NK-92 treated with Interleukin-12 subunit alpha and Interleukin-12 subunit beta, amount 100 ng/mL, for 24 hours (cell line): ENCODE results near the gene ARFGAP1.
"Not testable (repeated sequence)": the region's sequence is repeated elsewhere in the genome, so short reads cannot be mapped to it uniquely, and the experiment has no call there.

Experiments used
- DNase-seq: peaks from one replicate; lab custom pipeline; 2025; lab: John Stamatoyannopoulos, UW

ARFGAP1 gene

DNA sequence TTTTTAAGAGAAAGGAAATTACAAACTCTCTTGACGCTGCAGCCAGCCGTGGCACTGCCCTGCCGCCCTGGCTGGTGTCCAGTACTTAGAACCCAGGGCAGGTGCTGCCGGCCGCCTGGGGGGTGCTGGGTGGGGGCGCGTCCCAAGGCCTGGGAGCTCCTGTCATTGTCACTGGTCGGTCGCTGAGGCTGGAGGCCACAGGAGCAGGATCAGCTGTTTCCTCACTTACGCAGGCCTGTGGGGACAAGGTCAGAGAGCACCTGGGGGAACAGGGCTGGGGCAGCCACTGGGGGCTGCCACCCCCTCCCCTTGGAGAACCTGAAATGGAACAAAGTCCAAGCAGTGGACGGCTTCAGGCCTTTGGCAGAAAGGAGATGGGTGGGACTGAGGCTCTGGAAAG lies 31.3 kb upstream of the ARFGAP1 start:
- DNase-seq, result no peak

GRCh38 chr20:63242736-63243135 lies 29.9 kb upstream of the ARFGAP1 start:
- no peak for DNase-seq

DNA sequence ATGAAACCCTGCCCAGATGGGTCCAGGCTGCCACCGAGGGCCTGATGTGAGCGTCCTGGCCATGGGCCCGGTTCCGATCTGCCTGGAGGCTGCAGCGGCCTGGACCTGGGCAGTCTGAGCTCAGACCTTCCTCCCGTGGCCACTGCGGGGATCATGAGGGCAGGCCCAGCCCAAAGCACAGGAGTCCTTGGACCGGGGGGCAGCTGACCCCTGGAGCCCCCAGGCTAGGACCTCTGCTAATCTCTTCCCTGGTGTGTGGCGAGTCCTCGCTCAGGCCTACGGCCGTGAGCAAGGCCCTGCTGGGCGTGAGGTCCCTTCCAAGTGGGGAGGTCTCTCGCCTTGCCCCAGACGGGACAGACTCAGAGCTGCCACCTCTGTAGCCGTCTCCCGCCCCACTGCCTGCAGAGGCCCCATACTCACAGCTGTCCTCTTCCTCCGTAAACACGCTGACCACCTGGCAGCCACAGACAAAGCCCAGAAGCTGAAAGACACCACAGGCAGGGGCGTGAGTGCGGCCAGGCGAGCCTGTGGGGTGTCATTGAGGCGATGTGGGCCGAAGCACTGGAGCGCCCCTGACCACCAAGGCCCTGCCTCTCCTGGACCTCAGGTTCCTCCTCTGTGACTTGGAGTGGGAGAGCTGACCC lies 28.9 kb upstream of the ARFGAP1 start:
- DNase-seq, result no peak

DNA sequence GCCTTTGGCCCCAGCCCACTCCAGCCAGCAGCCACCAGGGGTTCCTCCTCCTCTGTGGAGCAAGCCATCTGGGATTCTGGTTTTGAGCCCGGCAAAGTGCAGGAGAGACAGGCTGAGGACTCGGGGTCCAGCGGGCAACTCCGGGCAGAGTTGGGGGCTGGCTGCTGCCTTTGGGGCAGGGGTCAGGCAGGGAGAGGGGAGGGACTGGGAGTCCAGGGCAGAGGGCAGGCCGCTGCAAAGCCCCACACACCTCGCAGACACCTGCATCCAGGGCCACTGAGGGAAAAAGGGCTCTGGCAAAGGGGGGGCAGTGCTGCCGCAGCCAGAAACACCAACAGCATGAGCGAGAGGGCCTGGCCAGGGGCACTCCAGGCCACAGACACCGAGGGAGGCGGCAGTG lies 28.1 kb upstream of the ARFGAP1 start:
- no peak for DNase-seq

GRCh38 chr20:63246490-63247288 lies 25.9 kb upstream of the ARFGAP1 start:
- no peak for DNase-seq

DNA sequence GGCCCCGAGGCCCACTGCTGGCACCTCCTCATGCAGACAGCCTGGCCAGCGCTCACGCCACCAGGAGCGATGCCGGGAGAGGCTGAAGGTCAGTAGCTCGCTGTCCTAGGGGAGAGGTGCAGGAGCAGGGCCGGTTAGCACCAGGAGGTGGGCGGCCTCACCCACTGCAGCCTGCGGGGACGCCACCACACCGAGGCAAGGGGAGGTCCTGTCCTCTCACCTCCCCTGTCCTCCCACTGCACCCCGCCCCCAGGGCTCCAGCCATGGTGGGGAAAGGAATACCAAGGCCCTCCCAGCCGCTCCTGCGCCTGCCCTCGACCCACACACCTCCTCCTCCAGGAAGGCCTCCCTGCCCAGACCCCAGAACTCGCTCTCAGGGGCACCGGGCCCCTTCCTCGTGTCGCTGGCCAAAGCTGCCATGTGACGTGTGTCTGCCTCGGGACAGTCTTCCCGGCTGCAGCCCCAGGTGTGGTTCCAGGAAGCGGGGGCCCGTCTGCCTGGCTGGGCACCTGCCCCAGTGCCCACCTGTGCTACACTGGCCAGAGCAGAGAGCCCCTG lies 24.9 kb upstream of the ARFGAP1 start:
- DNase-seq, result no peak

DNA sequence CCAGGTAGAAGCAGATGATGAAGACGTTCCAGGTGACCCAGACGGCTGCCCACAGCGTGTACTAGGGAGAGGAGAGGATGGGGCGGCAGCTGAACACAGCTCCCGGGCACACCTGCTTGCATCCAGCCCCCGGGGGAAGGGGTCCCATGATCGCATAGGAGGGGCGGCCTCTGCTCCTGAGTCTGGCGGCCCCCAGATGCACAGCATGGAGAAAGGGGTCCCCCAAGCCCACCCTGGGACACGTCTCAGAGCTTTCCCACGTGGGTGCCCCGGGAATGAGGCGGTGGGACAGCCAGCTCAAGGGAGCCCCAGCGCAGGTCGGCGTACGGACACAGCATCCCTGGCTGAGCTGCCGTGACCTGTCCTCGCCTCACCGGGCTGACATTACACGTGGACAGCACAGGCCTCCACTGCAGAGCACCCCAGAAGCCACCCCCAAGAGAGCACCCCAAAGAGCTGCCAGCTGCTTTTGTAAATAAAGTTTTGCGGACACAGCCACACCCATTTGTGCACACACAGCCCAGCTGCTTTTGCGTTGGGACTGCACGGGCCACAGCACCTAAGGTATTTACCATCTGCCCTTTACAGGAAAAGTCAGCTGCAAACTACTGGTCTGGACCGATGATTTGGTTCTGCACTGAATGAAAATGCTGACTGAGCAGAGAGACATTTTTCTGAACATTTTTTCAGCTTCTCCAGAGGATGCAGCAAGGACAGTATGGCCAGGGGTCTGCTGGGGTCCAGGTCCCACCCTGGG lies 23.6 kb upstream of the ARFGAP1 start:
- DNase-seq, result no peak

- DNase-seq, result no peak
These were observed 22.7 kb upstream of the ARFGAP1 start for GRCh38 chr20:63249891-63250290.

- not testable (repeated sequence) for DNase-seq
These were observed 21.3 kb upstream of the ARFGAP1 start for GRCh38 chr20:63251350-63251749.

DNA sequence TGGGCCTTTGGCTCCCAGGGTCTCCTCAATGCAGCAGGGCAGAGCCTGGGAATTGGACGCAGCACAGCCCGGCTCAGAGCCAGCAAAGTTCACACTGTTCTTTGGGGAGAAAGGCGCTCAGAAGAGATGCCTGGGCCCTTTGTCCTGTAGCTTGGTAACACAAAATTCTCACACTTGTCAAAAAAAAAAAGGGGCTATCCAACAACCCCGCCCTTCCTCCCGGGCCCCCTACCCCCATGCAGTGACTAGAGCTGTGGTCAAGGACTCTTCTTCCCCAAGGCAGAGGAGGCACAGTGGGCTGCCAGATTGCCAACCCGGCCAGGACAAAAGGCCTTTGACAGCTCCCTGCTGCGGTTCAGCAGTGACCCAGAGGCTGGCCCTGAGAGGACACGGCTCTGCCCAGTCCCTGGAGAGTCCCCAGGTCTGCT lies 20.3 kb upstream of the ARFGAP1 start:
- DNase-seq, result no peak

GRCh38 chr20:63253065-63253437 lies 19.6 kb upstream of the ARFGAP1 start:
- no peak for DNase-seq

GRCh38 chr20:63253438-63254231 lies 19.0 kb upstream of the ARFGAP1 start:
- DNase-seq, result no peak

DNA sequence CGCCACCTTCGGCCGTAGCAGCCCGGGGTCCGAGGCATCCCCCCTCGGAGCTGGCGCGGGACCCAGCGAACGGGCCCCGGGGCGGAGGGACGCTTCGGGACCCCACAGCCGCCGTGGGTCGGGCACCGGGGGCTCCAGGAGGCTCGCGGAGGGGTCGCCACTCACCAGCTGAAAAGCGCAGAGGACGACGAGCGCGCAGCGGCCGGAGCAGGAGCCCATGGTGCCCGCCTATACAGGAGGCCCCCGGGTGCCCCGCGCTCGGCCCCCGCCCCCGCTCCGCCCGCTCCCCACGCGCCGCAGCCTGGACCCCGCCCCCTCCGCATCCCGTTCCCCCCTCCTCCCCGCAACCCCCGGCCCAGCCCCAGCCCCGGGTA lies 18.4 kb upstream of the ARFGAP1 start, which contains the start of gene NKAIN4:
NKAIN4 (minus strand) TSS at position 232 of the 374 bp plus-strand sequence; CDS start at position 219, 13 bp downstream.
- DNase-seq, result no peak

DNA sequence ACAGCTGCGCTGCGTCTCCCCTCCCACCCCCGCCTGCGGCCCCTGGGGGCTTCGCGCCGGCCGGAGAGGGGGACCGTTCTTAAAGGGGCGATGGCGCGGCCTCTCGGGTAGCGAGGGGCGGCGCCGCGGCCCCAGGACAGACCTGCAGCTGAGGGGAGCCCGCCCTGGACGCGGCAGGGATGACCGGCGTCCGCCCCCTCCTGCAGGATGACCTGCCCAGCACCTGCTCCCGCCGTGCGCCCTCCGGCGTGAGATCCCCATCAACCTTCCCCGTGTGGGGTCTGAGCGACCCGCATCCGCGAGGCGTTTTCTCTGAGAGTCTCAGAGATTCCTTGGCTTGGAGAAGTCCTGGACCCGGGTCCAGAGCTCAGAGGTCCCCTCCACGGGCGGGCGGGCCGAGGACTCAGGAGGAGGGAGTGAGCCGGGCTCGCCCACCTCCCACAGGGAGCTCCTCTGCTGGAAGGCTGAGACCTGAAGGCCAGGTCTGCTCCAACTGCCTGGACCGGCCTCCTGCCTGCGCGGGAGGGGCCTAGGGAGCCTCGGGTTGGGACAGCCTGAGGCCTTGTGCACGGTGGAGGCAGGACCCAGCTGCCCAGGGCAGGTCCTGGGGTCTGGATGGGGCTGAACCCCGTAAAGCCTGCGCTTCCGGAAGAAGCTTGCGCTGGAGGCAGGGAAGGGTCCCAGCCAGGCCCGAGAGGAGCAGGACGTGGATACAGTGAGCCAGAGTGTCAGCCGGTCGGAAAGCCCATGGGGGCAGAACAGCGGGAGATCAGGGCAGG lies 17.8 kb upstream of the ARFGAP1 start:
- no peak for DNase-seq

DNA sequence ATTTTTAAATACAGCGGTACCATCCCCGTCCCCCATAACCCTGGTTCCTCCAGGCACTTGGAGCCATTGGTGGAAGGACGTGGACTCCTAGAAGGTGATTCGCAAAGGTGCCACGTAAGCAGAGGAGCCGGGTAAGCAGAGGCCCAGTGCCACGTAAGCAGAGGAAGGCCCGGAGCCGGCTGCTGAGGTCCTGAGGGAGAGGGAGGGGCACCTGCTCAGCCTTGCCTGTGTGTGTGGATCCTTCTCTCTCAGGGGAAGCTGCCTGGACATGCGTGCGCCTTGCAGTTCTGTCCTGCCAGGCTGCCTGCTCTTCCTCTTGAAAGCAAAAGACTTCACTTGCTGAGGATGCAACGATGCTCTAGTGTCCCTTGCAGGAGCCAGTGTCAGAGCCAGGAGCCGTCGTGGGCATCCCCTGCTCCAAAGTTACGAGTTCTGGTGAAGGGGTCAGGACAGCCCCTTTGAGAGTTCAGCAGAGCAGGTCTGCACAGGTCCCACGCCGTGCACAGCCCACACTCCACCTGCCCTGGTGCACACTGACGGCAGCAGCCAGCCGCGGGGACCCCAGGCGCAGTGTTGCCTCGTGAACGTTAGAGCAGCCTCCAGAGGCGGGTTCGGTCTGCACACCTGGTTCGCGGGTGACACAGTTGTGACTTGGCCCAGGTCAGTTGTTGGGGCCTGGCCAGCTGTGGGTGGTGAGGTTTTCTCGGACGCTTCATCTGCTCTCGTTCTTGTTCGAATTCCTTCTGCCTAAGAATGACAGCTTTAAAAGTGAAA lies 16.5 kb upstream of the ARFGAP1 start:
- DNase-seq, result no peak

- DNase-seq, result no peak
These were observed 15.7 kb upstream of the ARFGAP1 start for GRCh38 chr20:63256954-63257353.

GRCh38 chr20:63257629-63258028 lies 15.0 kb upstream of the ARFGAP1 start:
- no peak for DNase-seq

DNA sequence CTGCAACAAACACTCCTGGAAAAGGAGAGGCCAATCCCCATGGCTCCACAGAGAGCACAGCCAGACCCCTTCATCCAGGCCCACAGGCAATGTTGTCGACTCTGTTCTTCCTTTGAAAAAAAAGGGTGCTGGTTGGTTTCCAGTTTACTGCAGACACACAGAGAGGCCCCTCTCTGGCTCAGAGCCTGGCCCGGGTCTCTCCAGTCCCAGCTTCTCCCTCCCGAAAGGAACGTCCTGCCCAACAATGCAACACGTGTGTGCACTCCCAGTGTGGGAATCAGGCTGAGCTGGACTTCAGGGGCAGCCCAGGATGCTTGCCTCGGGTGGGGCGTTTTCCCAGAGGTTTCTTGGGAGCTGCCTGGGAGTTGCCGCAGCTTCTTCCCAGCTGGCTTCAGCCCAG lies 13.8 kb upstream of the ARFGAP1 start:
- no peak for DNase-seq

DNA sequence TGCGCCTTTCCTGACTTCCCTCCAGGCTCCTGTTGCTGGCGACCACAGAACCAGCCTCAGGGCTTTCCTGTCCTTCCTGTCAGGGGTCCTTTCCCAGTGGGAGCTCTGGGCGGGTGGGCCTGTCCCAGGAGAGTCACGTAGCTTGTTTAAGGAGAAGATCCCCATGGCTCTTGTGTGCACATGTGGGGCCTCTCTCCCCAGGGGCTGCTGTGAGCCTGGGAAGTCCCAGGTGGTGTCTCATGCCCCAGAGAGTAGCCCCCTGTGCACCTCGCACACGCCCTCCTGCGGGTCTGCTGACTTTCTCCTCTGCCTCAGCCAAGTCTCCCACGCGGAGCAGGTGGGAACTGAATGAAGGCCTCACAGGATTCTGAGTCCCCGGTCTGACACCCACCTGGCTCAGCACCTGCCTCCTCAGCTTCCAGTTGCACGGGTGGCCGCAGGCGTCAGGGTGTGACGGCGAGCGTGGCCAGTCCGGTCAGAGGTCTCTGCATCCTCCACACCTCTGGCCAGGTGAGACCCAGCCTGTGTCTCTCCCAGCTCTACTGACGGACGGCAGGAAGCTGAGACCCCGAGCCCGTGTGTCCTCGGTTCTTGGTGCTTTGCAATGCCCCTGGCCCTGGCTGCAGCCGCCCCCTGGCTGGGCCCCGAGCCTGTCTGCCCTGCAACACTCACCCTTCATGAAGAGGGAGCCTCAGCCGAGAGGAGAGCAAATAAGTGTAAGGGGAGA lies 12.7 kb upstream of the ARFGAP1 start:
- no peak for DNase-seq
